Inferior parietal cortex (tissue), 1 donor: Measurements from ENCODE around the gene NUB1.

Experiments
- DNase-seq: peaks from one replicate; pipeline ENCODE4 v3.0.0-alpha.2; 2016; ENCODE audit errors: extremely low spot score

Gene NUB1

DNA sequence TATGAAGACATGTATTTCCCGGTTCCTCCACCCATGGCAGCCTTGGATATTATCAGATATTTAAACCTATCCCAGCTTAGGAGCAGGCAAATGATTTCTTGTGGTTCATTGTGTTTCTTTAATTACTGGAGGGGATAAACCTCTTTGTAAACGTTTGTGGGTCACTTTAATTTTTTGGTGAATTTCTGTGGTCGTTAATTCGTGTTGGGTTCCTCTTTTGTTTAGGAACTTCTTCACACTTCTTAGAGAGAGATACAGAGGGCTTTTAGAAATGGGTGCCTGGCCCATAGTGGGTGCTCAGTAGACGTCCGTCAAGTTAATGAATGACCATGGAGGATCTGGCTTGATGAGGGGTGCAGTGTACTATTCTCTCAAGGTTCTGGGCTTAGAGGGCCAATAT, 27.2 kb upstream of the NUB1 start:
- no peak for DNase-seq

GRCh38 chr7:151315038-151315655, 26.5 kb upstream of the NUB1 start:
- DNase-seq: peak; percentile 91

DNA sequence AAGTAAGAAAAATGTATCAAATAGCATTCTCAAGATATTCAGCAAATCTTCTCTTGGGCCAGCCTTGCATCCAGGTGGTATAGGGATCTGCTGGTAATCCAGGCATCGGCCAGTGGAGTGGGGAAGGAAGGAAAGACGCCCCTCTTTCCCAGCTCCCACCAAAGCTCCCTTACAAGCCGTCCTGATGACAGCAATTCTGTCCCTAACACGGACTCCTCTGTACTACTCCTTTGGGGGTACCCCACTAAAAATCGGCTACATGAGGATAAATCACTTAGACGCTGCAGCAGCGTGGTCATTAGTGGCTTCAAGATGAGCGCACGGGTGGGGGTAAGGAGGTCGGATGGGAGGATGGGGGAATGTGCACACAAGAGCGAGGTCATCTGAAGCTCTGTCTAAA, 24.7 kb upstream of the NUB1 start:
- no peak for DNase-seq

DNA sequence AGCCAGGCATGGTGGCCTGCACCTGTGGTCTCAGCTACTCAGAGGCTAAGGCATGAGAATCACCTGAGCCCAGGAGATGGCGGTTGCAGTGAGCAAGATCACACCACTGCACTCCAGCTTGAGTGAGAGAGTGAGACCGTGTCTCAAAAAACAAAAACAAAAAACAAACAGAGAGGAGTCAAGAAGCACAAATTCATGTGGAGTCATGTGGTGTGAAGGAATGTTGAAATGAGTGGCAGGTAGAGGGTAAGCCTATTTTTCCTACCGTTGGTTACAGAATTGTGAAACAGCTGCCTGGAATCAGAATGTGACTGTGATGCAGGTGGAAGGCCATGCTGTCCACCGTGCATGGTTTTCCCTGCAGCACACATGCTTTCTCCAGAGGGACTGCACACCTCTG, 23.7 kb upstream of the NUB1 start:
- DNase-seq: no peak

GRCh38 chr7:151319189-151319588, 22.4 kb upstream of the NUB1 start:
- DNase-seq: no peak

GRCh38 chr7:151320263-151320845, 21.3 kb upstream of the NUB1 start:
- no peak for DNase-seq

- DNase-seq: no peak
Measured at GRCh38 chr7:151321341-151321740, 20.3 kb upstream of the NUB1 start.

GRCh38 chr7:151322906-151323305, 18.7 kb upstream of the NUB1 start:
- no peak for DNase-seq

DNA sequence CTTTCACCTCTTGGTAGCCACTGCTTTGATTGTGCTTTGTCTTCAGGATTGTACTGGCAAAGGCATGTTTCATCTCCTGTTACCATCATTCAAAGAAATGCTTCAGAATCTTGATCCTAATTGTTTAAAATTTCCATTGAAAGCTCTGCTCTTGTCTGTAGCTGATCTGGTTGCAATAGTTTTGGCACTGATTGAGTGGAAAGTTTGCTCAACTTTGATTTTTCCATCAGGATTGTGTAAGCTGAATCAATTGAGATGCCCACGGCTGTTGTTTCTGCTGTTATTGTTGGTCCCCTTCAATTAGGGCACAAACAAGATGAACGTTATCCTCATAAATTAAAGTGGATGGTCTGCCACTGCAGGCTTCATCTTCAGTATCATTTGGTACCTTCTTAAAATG, 14.6 kb upstream of the NUB1 start:
- DNase-seq: no peak

DNA sequence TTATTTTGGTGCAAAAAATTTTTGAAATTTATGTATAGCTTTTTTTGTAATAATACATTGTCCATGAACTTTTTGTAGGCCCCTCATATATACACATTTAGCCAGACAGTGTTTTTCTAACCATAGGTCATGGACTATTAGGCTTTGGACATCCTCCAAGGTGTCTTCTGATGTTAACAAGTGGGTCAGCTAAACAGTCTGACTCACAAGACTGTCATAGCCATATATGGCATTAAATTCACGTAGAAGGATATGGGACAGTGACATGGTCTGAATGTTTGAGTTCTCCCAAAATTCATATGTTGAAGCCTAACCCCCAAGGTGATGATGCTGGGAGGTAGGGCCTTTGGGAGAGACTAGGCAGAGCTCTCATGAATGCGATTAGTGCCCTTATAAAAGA, 14.0 kb upstream of the NUB1 start:
- no peak for DNase-seq

DNA sequence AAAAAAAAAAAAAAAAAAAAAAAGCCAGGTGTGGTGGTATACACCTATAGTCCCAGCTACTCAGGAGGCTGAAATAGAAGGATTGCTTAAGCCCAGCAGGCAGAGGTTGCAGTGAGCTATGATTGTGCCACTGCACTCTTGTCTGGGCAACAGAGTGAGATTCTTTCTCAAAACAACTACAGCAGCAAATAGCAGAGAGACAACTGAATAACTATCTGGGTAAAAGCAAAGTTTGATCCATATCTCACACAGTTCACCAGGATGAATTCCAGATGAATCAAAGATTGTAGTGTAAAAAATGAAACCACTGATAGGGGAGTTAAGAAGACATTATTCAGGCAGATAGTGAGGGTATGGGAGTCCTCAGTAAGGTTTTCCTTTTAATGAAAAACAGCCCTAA, 11.4 kb upstream of the NUB1 start:
- DNase-seq: no peak

DNA sequence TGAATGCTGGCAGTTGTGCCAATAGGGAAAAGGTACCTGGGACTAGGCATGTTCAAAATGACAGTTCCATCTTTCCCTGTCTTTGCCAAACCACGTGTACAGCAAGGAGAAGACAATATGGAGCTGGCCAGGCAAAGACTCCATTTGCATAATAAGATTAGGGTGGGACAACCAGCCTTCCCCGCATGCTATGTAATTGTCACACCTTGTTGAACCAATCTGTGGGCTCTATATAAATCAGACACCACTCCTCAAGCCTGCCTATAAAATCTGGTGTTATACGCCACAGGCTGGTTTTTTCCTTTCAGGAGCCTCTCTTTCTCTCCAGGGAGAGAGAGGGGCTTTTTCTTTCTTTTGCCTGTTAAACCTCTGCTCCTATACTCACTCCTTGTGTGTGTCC, 11.0 kb upstream of the NUB1 start:
- no peak for DNase-seq

- DNase-seq: no peak
Measured at GRCh38 chr7:151334628-151335027, 7.0 kb upstream of the NUB1 start.

DNA sequence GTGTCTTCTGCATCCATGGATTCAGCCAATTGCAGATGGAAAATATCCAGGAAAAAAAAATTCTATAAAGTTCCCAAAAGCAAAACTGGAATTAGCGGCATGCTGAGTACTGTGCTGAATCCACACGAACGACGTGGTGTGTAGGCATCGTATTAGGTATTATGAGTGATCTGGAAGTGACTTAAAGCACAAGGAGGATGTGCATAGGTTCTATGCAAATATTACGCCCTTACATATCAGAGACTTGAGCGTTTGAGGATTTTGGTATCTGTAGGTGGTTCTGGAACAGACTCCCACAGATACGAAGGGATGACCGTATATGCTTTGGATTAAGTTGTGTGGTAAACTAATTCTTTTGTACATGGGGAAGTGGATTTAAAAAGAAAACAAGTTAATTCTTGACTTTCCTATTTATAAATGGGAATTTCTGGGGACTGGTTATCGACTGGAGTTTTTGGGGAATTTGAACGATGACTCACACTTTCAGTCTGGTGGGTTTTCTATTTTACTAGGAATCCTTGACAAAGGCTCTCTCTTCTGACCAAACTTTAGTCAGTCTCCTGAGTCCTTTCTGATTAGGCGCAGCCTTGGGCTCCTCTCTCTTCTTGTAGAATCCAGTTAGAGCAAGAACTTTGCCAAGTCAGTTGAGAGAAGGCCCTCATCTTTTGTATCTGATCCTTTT, 5.4 kb upstream of the NUB1 start:
- DNase-seq: no peak

DNA sequence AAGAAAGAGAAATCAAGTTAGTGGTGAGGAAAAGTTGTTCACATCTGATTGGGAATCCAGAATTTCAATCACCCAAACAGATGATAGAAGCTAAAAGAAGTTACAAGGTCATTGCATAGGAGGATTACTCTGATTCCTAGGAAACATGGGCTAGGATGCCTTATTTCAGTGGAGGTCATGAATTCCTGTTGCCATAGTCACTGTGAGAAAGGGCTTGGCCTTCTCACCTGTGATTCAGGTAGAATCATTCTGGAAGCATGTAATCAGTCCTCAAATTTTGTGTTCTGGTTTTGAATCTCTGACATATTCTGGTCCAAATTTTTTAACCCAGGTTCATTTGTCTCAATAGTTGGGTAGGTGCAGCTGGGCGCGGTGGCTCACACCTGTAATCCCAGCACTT, 4.3 kb upstream of the NUB1 start:
- DNase-seq: no peak

GRCh38 chr7:151338809-151339208, 2.8 kb upstream of the NUB1 start:
- DNase-seq: no peak

- no peak for DNase-seq
Measured at GRCh38 chr7:151339651-151340382, 1.8 kb upstream of the NUB1 start.

- DNase-seq: no peak
Measured at GRCh38 chr7:151340794-151341356, 737 bp upstream of the NUB1 start.

DNA sequence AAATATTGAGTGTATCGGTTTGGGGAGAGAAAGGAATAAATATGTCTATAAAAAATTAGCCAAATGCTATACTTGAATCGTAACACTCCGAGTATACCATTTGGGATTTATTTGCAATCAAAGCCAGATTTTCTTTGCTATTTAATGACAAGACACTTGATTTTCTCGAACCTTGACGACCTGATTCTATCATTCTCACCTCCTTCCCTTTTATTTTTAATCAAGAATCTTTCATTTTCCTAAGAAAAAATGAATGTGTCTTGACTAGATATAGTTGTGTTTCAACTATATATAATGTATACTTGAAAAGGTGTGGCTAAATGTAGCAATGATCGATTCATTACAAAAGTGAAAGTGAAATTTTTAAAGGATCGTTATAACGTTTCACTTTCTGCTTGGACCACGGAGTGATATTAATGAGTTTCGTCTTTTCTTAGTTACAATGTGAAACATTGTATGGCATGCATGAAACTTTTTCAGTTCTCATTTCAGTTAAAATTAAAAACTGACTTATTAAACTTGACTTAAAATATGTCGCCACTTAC, 562 bp downstream of the NUB1 start:
- peak; percentile 16 for DNase-seq

- DNase-seq: no peak
Measured at GRCh38 chr7:151342811-151343210, 1.2 kb downstream of the NUB1 start.

DNA sequence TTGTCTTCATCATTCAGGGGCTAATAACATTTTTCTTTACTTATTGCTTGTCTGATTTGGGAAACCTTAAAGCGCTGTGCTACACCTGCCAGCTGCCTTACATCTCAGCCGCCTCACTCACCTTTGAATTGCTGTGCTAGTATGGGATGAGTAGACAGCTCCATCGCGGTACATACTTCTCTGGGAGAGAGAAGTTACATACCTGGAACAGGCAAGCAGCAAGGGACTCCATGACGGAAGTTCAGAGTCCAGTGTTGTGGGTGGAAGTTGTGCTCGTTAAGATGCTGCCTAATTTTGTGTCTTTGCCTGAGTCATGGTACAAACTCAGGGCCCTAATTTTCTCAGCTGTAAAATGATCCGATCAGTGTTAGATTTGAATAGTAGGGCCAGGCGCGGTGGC, 1.9 kb downstream of the NUB1 start:
- DNase-seq: no peak
